HG03457 (cell line): ENCODE measurements around the gene POLR1D.

Source experiments
- ATAC-seq: cut with Tn5 transposase; IDR thresholded peaks from one replicate; pipeline ENCODE4 v1.9.1; 2021; ENCODE audit warnings: moderate number of reproducible peaks; ENCODE audit not compliant: unreplicated experiment

The POLR1D gene

DNA sequence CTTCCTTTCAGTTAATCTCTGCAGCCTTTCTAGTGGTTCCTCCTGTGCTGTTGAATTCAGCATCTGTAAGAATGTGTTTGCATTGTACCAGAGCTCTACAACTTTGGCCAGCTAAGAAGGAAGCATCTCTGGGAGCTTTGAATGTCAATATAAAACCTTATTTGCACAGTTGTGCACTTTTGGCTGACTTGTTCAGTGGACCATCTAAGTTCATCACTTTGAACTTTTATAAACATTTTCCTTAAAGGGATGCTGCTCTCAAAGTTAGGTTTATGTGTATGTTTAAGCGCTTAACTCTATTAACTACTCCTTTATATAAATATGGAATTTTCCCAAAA lies 15.6 kb downstream of the POLR1D start:
- ATAC-seq: no peak

DNA sequence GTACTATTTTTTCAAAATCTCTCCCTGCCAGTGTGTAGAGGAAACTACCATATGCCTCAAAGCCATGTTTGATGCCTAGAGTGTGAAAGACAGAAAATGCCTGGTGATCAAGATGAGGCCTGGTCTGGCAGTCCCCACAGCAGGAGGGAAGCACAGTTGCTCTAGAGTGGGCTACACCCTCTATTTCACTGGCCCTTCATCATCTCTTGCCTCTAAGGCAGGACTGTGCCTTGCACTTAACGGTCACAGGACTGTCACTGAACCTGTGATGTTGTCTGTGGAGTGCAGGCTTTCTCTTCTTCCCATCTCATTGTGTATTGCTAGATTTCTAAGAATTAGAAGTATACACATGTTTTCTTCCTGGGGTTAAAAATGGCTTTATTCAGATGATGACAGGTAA lies 16.3 kb downstream of the POLR1D start:
- ATAC-seq: no peak

DNA sequence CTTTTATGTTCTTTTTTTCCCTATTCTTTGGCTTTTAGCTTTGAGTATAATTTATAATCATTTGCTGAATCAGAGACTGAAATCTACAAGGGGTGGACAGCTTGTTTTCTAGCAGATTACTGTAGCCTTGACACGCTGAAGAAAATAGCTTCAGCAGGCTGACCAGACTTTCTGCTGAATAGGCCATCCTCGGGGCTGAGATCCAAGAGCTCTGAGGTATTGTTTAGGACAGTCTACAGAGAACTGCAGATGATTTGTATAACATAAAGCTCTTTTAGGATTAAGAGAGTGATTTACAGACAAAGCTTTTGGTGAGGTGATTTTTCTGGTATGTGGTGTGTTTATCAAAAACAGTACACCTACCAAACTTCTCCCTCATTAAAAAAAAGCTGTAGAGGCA lies 16.8 kb downstream of the POLR1D start:
- ATAC-seq: no peak

DNA sequence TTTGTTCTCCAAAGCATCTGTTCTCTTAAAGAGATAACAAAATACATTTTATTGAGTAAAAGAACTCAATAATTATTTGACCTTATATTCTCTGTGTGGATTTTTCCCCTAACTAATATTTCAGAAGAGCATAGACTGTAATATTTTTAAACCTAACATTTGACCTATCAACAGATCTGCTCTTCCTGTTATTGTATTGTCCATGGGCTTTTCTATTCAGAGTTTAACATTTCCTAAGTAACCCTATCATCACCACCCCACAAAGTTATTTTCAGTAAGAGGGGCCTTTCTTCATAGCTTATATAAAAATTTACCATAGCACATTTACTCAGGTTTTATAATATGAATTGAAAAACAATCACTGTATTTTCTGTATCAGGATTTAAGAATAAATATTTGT lies 17.5 kb downstream of the POLR1D start:
- no peak for ATAC-seq

GRCh38 chr13:27641711-27642502 lies 20.2 kb downstream of the POLR1D start:
- ATAC-seq: no peak

- no peak for ATAC-seq
These were observed 21.8 kb downstream of the POLR1D start for GRCh38 chr13:27643334-27644132.

DNA sequence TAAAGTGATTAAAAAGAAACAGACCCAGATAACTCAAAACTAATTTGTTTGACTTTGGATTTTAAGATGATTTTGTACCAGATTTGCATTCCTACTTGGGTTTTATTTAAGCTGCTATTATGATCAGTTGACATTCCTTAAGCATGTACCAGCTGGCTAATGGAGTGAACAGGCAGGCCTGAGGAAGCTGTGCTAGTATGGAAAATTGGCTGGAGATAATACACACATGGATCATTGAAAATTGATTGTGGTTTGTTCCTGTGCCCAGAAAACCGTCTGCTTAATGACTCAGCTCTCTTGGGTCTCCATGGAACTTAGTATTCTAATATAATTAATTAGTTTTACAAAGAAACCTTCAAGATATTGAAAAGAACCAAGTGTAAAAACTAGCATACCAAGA lies 22.6 kb downstream of the POLR1D start:
- ATAC-seq: no peak

GRCh38 chr13:27650312-27650711 lies 28.6 kb downstream of the POLR1D start:
- ATAC-seq: no peak

DNA sequence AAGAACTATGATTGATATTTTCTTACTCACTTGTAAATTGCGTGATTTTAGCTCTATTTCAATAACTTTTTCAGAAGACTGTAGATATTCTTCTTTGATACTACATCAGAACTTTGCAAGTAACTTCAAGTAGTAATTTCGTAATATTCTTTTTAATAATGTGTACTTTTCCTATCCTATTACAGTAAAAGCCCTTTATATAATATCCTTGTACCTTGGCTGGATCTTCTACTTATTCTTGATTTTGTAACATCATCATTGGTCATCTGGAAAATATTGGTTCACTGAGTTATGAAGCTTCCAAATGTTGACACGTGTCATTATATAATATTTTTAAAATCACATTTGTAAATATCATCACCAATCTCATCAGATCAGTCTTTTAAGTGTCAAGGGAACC lies 32.4 kb downstream of the POLR1D start:
- ATAC-seq: no peak

GRCh38 chr13:27654816-27655215 lies 33.1 kb downstream of the POLR1D start:
- ATAC-seq: no peak

DNA sequence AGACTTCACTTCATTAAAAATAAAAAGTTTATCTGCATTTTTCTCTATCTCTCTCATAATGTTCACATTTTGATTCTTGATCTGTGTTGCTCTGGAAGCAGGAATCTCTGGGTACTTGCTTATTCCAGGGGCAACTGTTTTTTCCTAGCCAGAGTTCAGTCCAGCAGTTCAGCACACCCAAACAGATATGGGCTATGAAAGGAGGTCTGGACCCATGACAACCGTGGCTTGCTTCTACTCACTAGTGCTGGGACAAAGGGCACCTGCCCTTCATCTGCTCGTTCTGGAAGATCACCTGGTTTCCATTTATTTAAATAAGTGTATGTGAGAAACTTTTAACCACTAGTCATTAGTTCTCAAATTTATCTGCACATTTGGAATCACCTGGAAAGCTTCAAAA lies 36.0 kb downstream of the POLR1D start:
- no peak for ATAC-seq

GRCh38 chr13:27658546-27658945 lies 36.9 kb downstream of the POLR1D start:
- ATAC-seq: no peak

GRCh38 chr13:27659145-27659865 lies 37.6 kb downstream of the POLR1D start:
- no peak for ATAC-seq

DNA sequence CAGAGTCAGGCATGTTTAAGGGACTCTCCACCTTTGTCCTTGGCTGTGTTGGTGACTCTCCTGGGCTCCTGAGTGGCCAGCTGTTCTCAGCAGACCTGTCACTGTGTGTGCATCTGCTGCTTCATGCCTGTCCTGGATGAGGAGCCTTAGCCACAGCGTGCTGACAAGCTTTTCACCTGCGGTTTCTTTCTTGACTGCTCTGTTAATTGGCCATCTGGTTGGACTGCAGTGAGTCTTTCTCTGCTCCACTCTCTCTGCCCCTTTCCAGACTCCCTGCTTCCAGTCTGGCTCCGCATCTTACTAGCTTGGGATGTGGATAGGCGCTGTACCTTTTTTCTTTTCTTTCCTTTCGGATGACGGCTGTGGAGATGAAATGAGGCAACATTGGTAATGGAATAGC lies 38.8 kb downstream of the POLR1D start:
- ATAC-seq: no peak

DNA sequence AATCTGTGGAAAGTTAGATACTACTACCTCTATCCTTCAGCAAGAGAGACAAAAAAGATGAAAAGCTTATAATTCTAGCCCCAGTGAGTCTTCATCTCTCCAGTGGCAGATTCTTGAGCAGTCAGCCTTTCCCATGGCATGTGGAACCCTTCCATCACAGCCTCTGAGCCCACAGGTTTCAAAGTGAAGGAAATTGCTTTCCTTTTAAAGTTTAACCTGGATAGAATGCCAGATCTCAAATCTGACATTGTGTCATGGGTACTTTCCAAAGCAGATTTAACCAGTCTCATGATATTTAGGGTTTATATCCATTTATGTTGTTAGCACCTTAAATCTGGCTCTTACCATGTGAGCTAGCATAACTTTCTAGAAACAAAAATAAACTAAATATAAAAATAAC lies 39.3 kb downstream of the POLR1D start:
- ATAC-seq: no peak

DNA sequence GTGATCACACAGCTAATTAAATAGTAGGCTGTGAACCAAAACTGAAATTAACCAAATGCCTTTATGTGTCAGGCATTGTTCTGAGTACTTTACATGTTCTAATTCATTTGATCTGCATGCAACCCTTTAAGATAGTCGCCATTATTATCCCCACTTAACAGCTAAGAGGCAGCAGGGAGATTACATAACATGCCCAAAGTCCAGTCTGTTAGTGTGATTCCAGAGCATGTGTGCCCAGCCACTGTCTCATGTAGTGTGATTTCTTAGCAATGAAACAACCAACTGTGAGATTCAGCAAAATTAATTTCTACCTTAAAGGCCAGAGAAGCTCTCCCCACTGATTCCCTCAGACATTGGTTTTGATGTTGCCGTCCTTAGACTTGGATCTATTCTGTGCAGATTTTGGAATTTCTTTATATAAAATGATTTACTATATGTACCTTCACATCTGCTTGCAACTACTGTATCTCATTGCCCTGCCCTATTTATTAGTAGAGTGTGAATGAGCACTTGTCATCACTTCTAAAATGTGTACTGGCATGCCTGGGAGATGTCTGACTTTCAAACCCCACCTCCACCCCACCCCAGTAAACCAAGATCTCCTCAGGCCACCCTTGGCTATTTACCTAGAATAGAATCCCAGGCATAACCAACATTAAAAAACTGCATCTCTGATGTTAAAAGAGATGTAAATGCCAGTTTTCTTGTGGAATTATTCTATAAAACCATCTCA lies 41.2 kb downstream of the POLR1D start:
- no peak for ATAC-seq

DNA sequence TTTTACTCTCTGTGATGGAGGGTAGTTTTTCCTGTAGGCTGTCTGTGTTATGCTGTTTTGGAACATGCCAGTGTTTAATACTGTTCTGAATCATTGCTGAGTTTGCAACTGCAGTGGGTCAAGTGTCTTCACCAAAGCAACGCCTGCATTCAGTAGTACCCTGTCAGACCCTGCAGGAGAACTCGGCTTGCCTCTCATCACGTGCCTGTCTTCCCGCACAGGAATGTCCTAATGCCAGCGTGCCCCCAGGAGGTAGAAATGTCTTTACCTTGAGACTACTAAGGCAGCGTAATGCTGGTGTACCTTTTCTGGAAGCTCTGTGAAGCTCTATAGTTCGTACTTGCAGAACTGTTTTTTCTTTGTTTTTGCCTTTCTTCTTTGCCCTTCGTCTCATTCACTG lies 42.3 kb downstream of the POLR1D start:
- ATAC-seq: no peak

DNA sequence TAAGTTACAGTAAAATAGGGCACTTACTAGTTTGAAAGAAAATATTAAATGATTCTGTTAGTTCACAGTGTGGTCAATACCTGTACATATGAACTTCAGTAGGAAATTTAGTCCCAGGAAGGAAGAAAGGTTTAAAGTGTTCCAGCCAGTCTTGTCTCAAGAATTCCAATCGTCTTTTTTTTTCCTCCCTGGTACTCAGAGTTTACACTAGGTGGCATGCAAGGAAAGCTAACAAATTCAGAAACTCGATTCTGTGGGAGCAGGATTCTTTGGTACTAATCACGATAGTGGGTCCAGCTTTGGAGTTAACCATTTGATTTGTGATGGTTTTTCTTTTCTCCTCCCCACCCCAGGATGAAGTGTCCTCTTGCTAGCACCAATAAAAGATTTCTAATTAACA lies 43.6 kb downstream of the POLR1D start:
- ATAC-seq: no peak

- no peak for ATAC-seq
These were observed 44.1 kb downstream of the POLR1D start for GRCh38 chr13:27665761-27666160.

DNA sequence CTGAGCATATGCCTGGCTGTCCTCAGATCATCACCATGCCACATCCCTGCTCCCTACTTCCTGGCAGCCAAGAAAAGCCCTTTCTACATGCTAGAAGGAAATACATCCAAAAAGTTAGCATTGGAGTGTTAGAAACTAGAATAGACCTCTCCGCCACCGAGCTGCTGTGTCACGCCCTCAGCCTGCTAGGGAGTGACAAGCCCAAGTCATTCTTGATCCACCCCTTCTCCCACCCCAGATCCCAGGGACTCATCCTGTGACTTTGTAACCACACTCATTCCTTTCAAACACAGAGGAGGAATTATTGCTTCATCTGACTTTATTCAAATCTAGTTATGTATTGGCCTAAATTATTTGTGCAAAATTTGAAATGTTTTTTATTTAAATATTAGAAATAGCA lies 45.3 kb downstream of the POLR1D start:
- no peak for ATAC-seq

GRCh38 chr13:27667946-27668345 lies 46.3 kb downstream of the POLR1D start:
- no peak for ATAC-seq
